ENCODE measurements around the gene PLB1.
A peak's percentile ranks its signal among the peaks of the same experiment; 100 is the strongest.

The PLB1 gene

GRCh38 chr2:28610583-28611201 is 114.8 kb downstream of the PLB1 start:
- no peak overlapping the region for H3K4me3 ChIP-seq (ENCODE audit: low read length)
- peak; percentile 93 for DNase-seq (ENCODE audit: low read depth)
- no peak for TF ChIP-seq CTCF (conservative IDR thresholded peaks at IDR 0.05; ENCODE audit: low read depth, low read length)

GRCh38 chr2:28612131-28612812 is 116.4 kb downstream of the PLB1 start:
- H3K4me3 ChIP-seq (ENCODE audit: low read length): no peak overlapping the region
- no peak for DNase-seq (ENCODE audit: low read depth)
- no peak for TF ChIP-seq CTCF (conservative IDR thresholded peaks at IDR 0.05; ENCODE audit: low read depth, low read length)

DNA sequence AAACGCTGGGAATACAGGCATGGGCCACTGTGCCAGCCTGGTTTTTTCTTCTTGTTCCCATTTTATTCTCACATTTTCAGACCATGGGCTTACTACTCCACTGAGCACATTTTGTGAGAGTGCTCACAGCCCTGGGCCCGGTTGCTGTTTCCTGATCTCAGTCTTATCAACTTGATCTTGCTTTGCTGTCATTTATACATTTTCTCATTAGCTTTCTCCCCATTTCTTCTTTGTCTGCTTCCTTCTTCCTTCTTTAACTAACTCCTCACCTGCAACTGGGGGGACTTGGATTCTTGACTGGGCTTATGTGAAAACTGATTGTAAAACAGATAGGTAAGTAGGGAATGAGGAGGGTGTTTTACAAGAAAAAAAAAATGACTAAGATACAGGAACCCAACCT is 117.3 kb downstream of the PLB1 start:
- H3K4me3 ChIP-seq (ENCODE audit: low read length): no peak overlapping the region
- TF ChIP-seq CTCF (conservative IDR thresholded peaks at IDR 0.05; ENCODE audit: low read depth, low read length): no peak
- no peak for DNase-seq (ENCODE audit: low read depth)

DNA sequence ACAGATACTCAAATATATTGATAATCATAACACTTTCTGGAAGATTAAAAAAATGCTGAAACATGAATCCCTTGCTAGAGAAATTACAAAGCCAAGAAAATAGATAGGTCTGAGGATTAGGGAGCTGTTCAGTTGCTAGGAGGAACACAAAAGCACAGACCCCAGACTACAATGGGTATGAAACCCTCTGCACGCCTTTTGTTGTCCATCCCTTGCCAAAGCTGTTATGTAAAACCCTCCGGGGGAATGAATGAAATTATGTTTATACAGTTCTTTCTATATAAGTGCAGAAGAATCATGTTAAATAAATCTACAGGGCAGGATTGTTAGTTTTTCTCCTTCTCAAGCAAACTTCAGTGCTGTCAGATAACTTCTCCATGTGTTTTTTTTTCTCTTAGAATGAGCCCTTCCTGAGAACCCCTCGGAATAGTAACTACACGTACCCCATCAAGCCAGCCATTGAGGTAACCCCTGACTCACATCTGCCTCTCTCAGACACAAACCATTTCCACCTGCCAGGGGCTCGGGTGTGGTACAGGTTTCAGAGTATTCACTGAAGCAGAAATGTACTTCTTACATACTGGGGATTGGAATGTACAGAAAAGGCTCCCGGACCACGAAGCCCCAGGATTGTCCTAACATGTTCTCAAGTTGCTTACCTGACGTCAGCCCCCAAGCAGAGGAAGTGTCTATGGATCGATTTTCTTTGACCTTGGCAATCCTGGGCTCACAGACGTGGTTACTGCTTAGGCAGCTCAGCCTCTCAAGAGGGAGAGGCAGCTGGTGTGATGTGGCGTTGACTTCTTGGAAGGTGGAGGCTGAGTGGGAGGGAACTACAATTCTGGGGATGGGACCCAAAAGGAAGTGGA is 118.0 kb downstream of the PLB1 start:
- DNase-seq (ENCODE audit: low read depth): peak; percentile 83

GRCh38 chr2:28615706-28616105 is 119.8 kb downstream of the PLB1 start:
- DNase-seq (ENCODE audit: low read depth): no peak
- TF ChIP-seq CTCF (conservative IDR thresholded peaks at IDR 0.05; ENCODE audit: low read depth, low read length): no peak
- no peak overlapping the region for H3K4me3 ChIP-seq (ENCODE audit: low read length)

More for the DNA sequence above, 118.0 kb downstream of the PLB1 start:
- no peak overlapping the region for H3K4me3 ChIP-seq (ENCODE audit: low read length)
- TF ChIP-seq CTCF (conservative IDR thresholded peaks at IDR 0.05; ENCODE audit: low read depth, low read length): no peak

DNA sequence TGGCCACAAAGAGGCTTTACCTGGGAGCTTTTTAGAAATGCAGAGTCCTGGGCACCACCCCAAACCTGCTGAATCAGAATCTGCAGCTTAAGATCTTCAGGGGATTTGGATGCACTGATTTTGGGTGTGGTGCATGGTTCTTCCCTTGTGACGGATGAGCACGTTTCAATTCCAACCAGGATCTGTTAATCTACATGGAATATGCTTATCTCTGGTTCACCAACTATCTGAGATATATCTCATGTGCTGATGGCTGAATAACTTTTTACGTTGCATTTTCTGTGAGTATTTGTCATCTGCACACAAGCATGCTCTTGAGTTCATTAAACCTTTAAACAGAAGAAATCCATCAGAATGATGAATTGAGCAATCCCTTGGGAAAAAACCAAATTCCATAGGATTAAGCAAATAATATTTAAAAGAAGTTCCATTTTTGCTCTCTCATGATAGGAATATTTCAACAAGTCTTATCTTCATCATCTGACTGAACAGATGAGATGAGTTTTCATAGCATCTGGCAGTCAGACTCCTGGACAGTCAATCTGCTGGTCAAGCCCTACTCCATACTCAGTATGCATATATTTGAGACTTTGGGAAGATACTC is 120.6 kb downstream of the PLB1 start:
- H3K4me3 ChIP-seq (ENCODE audit: low read length): no peak overlapping the region
- no peak for DNase-seq (ENCODE audit: low read depth)
- TF ChIP-seq CTCF (conservative IDR thresholded peaks at IDR 0.05; ENCODE audit: low read depth, low read length): no peak

Measured in retinal pigment epithelial cell (primary cell).